GM10266 (cell line): ENCODE measurements around the gene BRCA2.
A peak's percentile ranks its signal among the peaks of the same experiment; 100 is the strongest.

ENCODE experiments used
- DNase-seq: peaks from one replicate; pipeline ENCODE4 v3.0.0; 2012; ENCODE audit errors: extremely low spot score
- CTCF ChIP-seq: IDR thresholded peaks from 2 replicates; pipeline ENCODE4 v1.5.1; 2012; ENCODE audit warnings: mild to moderate bottlenecking, low read depth; ENCODE audit not compliant: control insufficient read depth, insufficient read depth; ENCODE audit errors: missing control alignments

The BRCA2 gene

GRCh38 chr13:32315238-32316027 lies at the start of gene BRCA2, which contains the start of gene ZAR1L:
BRCA2 (plus strand) TSS chr13:32315508; CDS start chr13:32316461, 953 bp downstream.
ZAR1L (minus strand) TSS chr13:32315363; CDS start chr13:32311925, 3,438 bp downstream.
- peak; percentile 83 for DNase-seq
- no peak for TF ChIP-seq CTCF

GRCh38 chr13:32265726-32266125 lies 49.6 kb upstream of the BRCA2 start:
- DNase-seq = no peak
- no peak for TF ChIP-seq CTCF

GRCh38 chr13:32266130-32266529 lies 49.2 kb upstream of the BRCA2 start:
- TF ChIP-seq CTCF = no peak
- no peak for DNase-seq

- peak; percentile 48 for TF ChIP-seq CTCF
- DNase-seq = no peak
These were observed 47.4 kb upstream of the BRCA2 start for GRCh38 chr13:32267836-32268439.

GRCh38 chr13:32272021-32272683 lies 43.2 kb upstream of the BRCA2 start:
- DNase-seq = no peak
- TF ChIP-seq CTCF = no peak

- no peak for TF ChIP-seq CTCF
These were observed 37.5 kb upstream of the BRCA2 start for GRCh38 chr13:32277839-32278238.

More at GRCh38 chr13:32277839-32278238, 37.5 kb upstream of the BRCA2 start:
- no peak for DNase-seq
